Esophagus squamous epithelium (tissue), 4 donors: ENCODE results near the gene SORL1.

ENCODE experiments used
- POLR2A ChIP-seq, 4 donors: fragments of 450-650 bp; IDR thresholded peaks; one replicate each; pipeline ENCODE4 v1.6.1; 2017; ENCODE audit warnings: antibody characterized with exemption in 4 of 4, mild to moderate bottlenecking in 4 of 4, moderate library complexity in 3 of 4
- TF ChIP-seq, protein P1 (sequence below), 6 experiments: fragments of 450-650 bp in 4 of 6; fragments of 200-600 bp in 2 of 6; sonication (generic) in 2 of 6; IDR thresholded peaks; one replicate each; pipeline ENCODE4 v1.5.1; 2016 to 2019; ENCODE audit warnings: antibody characterized with exemption in 6 of 6, mild to moderate bottlenecking in 4 of 6, moderate library complexity in 4 of 6

GRCh38 chr11:121636800-121637176, 184.7 kb downstream of the SORL1 start:
- TF ChIP-seq, protein P1, sequence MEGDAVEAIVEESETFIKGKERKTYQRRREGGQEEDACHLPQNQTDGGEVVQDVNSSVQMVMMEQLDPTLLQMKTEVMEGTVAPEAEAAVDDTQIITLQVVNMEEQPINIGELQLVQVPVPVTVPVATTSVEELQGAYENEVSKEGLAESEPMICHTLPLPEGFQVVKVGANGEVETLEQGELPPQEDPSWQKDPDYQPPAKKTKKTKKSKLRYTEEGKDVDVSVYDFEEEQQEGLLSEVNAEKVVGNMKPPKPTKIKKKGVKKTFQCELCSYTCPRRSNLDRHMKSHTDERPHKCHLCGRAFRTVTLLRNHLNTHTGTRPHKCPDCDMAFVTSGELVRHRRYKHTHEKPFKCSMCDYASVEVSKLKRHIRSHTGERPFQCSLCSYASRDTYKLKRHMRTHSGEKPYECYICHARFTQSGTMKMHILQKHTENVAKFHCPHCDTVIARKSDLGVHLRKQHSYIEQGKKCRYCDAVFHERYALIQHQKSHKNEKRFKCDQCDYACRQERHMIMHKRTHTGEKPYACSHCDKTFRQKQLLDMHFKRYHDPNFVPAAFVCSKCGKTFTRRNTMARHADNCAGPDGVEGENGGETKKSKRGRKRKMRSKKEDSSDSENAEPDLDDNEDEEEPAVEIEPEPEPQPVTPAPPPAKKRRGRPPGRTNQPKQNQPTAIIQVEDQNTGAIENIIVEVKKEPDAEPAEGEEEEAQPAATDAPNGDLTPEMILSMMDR (IDR thresholded peaks at IDR 0.05) = no peak
- TF ChIP-seq POLR2A (IDR thresholded peaks at IDR 0.05) = no peak
